ENCODE data around the gene SF3A2. TPM values are rescaled to one million over a fixed set of nuclear protein-coding genes. Genes with fewer than 3 reads are reported as not detected.
A peak's percentile ranks its signal among the peaks of the same experiment; 100 is the strongest.

Gene SF3A2
- total RNA-seq, 4 donors from 2014 or later: 23.9 to 29.2 (median 26.5) TPM

DNA sequence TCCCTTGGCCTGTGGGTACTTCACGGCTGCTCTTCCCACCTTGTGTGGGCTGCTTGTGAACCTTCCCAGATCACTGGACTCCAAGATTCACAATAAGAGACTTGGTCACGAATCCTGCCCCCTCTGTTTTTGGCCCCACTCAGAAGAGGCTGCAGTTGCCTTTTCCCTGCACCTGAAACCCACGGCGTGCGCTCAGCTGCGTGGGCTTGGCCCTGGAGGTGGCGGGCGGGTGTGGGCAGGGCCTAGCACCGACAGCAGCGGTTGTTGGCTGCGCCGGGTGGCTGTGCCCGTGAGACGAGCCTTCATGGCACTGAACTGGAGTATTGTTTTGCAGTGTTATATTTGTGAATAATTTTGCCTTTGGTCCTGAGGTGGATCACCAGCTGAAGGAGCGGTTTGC lies 34.3 kb upstream of the SF3A2 start:
- in situ Hi-C loops (cut with MboI; ENCODE audit: low sequenced_read_pairs in 4 of 4): no loop called here
- peaks cover 0 to 36% of the 10 kb centered on the region in 2 donors for H3K36me3 ChIP-seq

DNA sequence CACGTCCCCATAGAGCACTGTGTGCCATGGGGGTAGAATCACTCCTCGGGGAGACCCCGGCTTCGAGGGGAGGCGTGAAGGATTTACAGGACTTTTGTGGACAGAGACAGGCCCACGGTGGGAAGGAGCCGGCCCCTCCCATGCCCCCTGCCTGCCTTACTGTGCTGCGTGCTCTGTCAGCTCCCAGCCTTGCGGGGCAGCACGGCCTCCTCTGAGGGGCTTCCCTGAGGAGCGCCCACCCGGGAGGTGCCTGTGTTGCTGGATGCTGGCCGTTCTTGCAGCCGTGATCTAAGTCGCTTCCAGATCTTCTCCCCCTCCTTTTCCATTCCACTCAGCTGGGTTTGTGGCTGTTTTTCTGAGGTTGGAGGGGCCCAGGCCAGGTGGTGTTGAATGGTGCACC lies 29.6 kb upstream of the SF3A2 start:
- no peak for DNase-seq
- no peak for ATAC-seq
- in situ Hi-C loops (cut with MboI; ENCODE audit: low sequenced_read_pairs in 4 of 4) (no loop called here), intact Hi-C loops (cut with DNase I; ENCODE audit: low total_unique reads) (no loop called here)
- H3K27ac ChIP-seq: no peak overlapping the region
- TF ChIP-seq, protein P1, sequence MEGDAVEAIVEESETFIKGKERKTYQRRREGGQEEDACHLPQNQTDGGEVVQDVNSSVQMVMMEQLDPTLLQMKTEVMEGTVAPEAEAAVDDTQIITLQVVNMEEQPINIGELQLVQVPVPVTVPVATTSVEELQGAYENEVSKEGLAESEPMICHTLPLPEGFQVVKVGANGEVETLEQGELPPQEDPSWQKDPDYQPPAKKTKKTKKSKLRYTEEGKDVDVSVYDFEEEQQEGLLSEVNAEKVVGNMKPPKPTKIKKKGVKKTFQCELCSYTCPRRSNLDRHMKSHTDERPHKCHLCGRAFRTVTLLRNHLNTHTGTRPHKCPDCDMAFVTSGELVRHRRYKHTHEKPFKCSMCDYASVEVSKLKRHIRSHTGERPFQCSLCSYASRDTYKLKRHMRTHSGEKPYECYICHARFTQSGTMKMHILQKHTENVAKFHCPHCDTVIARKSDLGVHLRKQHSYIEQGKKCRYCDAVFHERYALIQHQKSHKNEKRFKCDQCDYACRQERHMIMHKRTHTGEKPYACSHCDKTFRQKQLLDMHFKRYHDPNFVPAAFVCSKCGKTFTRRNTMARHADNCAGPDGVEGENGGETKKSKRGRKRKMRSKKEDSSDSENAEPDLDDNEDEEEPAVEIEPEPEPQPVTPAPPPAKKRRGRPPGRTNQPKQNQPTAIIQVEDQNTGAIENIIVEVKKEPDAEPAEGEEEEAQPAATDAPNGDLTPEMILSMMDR (IDR thresholded peaks at IDR 0.05 in 4 of 5, conservative IDR thresholded peaks at IDR 0.05 in 1 of 5): no peak
- no peak for TF ChIP-seq POLR2A (IDR thresholded peaks at IDR 0.05)
- no peaks in the 10 kb centered on the region for H3K27me3 ChIP-seq
- peaks cover 0 to 63% of the 10 kb centered on the region in 2 donors for H3K36me3 ChIP-seq
- H3K9me3 ChIP-seq: no peaks in the 10 kb centered on the region
- H3K4me1 ChIP-seq: no peaks in the 10 kb centered on the region
- H3K4me3 ChIP-seq: no peak overlapping the region

More for the DNA sequence above, 34.3 kb upstream of the SF3A2 start:
- ATAC-seq (no peak), DNase-seq (no peak)
- no peak for TF ChIP-seq POLR2A (IDR thresholded peaks at IDR 0.05)
- Histone ChIP-seq H3K27me3 (no peaks in the 10 kb centered on the region), H3K4me3 (no peak overlapping the region), H3K4me1 (no peaks in the 10 kb centered on the region), H3K9me3 (no peaks in the 10 kb centered on the region), H3K27ac (no peak overlapping the region)
- intact Hi-C loops (cut with DNase I; ENCODE audit: low total_unique reads): no loop called here

DNA sequence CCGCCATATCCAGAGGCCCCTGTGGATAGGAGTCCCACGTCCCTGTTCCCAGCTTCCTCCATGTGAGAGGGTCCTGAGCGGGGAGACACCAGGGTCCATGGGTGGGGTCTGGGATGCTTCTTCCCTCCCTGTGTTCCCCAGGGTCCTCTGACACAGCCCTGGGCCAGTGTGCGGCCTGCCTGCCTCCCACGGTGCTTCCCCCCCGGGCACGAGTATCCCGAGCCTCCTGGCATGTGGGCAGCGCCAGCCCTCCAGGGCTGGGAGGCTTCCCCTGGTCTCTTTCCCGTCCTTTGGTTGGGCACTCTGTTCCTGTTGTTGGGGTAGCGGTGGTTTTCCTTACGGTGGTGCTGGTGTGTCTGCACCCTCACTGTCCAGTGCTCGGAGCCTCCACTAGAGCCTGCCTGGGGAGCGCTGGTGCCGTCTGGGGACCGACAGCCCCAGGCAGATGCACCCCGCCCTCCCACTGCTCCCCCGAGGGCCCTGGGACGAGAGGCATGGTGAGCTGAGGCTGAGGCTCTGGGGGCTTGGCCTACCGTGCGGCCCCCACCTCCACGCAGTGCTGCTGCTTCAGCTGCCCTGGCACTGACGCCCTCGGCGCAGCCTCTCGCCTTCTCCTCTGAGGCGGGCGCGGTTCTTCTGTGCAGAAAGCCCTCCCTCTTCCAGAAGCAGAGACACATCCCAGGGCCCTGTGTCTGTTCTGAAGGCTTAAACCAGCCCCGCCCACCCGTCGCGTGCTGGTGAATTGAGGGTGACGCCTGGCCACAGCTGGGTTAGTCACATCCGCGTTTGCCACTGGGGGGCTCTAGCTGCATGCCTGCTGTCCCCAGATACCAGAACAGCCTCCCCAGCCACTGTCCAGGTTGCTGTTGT lies 28.4 kb upstream of the SF3A2 start:
- H3K4me3 ChIP-seq: no peak overlapping the region
- ATAC-seq (peak in 1 of 2 donors; percentile 35), DNase-seq (peak in 1 of 2 donors; percentile 49)
- no peaks in the 10 kb centered on the region for H3K27me3 ChIP-seq
- H3K9me3 ChIP-seq: no peaks in the 10 kb centered on the region
- no peaks in the 10 kb centered on the region for H3K4me1 ChIP-seq
- H3K27ac ChIP-seq: peak overlapping the region in 1 of 4 donors; percentile 14
- peaks cover 0 to 72% of the 10 kb centered on the region in 2 donors for H3K36me3 ChIP-seq
- TF ChIP-seq, protein P1 (IDR thresholded peaks at IDR 0.05 in 4 of 5, conservative IDR thresholded peaks at IDR 0.05 in 1 of 5): no peak
- TF ChIP-seq POLR2A (IDR thresholded peaks at IDR 0.05): no peak
- intact Hi-C loops (cut with DNase I; ENCODE audit: low total_unique reads) (no loop called here), in situ Hi-C loops (cut with MboI; ENCODE audit: low sequenced_read_pairs in 4 of 4) (no loop called here)

DNA sequence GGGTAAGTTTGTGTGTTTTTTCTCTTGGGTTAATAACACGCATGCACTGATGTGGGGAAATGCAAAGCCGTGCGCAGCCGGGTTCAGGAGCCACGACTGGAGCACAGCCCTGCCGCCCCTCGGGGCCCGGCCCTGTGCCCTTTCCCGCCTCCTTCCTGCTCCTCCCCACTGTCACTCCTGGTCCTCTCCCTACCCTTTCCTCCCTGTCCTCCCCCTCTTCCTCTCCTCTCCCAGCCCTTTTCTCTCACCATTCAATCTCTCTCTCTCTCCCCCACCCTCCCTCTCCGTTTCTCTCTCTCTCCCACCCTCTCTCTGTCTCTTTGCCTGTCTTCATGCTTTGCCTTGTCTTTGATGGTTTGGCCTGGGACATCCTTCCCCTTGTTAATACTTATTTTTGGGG lies 27.6 kb upstream of the SF3A2 start:
- intact Hi-C loops (cut with DNase I; ENCODE audit: low total_unique reads): no loop called here
- DNase-seq (no peak), ATAC-seq (peak in 1 of 2 donors; percentile 10)
- no peaks in the 10 kb centered on the region for H3K27me3 ChIP-seq
- H3K36me3 ChIP-seq: peaks cover 0 to 72% of the 10 kb centered on the region in 2 donors
- H3K4me1 ChIP-seq: no peaks in the 10 kb centered on the region
- H3K27ac ChIP-seq: no peak overlapping the region
- in situ Hi-C loops (cut with MboI; ENCODE audit: low sequenced_read_pairs in 4 of 4): no loop called here
- TF ChIP-seq POLR2A (IDR thresholded peaks at IDR 0.05): no peak
- TF ChIP-seq, protein P1 (IDR thresholded peaks at IDR 0.05 in 4 of 5, conservative IDR thresholded peaks at IDR 0.05 in 1 of 5): no peak
- no peaks in the 10 kb centered on the region for H3K9me3 ChIP-seq
- H3K4me3 ChIP-seq: no peak overlapping the region

DNA sequence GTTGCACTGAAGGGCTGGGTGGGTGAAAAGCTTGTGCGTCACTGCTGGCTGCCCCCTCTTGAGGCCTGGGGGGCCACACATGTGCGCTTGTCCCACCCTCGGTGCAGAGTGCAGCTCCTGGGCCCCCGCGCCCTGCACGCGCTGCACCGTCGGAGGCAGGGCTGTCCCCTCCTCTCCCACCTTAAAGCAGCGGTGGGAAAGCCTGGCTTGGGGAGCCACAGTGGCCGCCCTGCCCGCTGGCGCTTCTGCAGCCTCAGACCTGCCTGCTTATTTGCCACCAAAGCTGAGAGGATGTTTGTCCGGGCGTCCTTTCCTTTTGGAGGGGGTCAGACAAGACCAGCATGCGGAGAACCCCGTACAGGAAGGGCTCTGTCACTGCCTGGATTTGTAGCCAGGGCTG lies 27.2 kb upstream of the SF3A2 start:
- in situ Hi-C loops (cut with MboI; ENCODE audit: low sequenced_read_pairs in 4 of 4) (no loop called here), intact Hi-C loops (cut with DNase I; ENCODE audit: low total_unique reads) (no loop called here)
- Histone ChIP-seq H3K4me3 (no peak overlapping the region), H3K36me3 (peaks cover 0 to 72% of the 10 kb centered on the region in 2 donors), H3K27ac (no peak overlapping the region), H3K9me3 (no peaks in the 10 kb centered on the region), H3K4me1 (no peaks in the 10 kb centered on the region), H3K27me3 (no peaks in the 10 kb centered on the region)
- no peak for ATAC-seq
- no peak for TF ChIP-seq POLR2A (IDR thresholded peaks at IDR 0.05)
- TF ChIP-seq, protein P1 (IDR thresholded peaks at IDR 0.05 in 4 of 5, conservative IDR thresholded peaks at IDR 0.05 in 1 of 5): no peak
- no peak for DNase-seq

Data from gastrocnemius medialis (tissue), 4 donors.